GM23338 (cell line): Measurements from ENCODE around the gene CD34. TPM values are rescaled to one million over a fixed set of nuclear protein-coding genes. Genes with fewer than 3 reads are reported as not detected.

Experiments
- ATAC-seq: fragments of 200-7000 bp; cut with Tn5 transposase; 3 replicates; pipeline ENCODE4 v1.9.1; 2020
- DNase-seq: peaks from one replicate; pipeline ENCODE4 v3.0.0-alpha.2; 2015; ENCODE audit warnings: low spot score
- H2AFZ ChIP-seq: fragments of 200-600 bp; sonication (generic); 2 replicates; pipeline ENCODE4 v1.8.0; 2016; ENCODE audit warnings: antibody characterized with exemption, mild to moderate bottlenecking, moderate library complexity
- H3F3A ChIP-seq: fragments of 200-600 bp; sonication (generic); replicated peaks from 2 replicates; pipeline ENCODE4 v1.8.0; 2017; ENCODE audit warnings: antibody characterized with exemption, mixed run types, low read depth
- H3K27ac ChIP-seq: fragments of 200-600 bp; sonication (generic); 2 replicates; pipeline ENCODE4 v1.6.1; 2016; ENCODE audit warnings: low read depth
- H3K27me3 ChIP-seq: fragments of 200-600 bp; sonication (generic); 2 replicates; pipeline ENCODE4 v1.8.0; 2016; ENCODE audit warnings: mild to moderate bottlenecking, mixed run types, moderate library complexity; ENCODE audit not compliant: insufficient read depth
- H3K36me3 ChIP-seq: fragments of 200-600 bp; sonication (generic); 2 replicates; pipeline ENCODE4 v1.8.0; 2016; ENCODE audit warnings: mild to moderate bottlenecking; ENCODE audit not compliant: insufficient read depth
- H3K4me1 ChIP-seq: fragments of 200-600 bp; sonication (generic); 2 replicates; pipeline ENCODE4 v1.8.0; 2016; ENCODE audit warnings: mild to moderate bottlenecking, moderate library complexity; ENCODE audit not compliant: insufficient read depth
- H3K4me2 ChIP-seq: fragments of 200-600 bp; sonication (generic); 2 replicates; pipeline ENCODE4 v1.7.1; 2017; ENCODE audit warnings: mixed run types
- H3K4me3 ChIP-seq: fragments of 200-600 bp; sonication (generic); 2 replicates; pipeline ENCODE4 v1.6.1; 2016; ENCODE audit warnings: mixed run types
- H3K79me2 ChIP-seq: fragments of 200-600 bp; sonication (generic); replicated peaks from 2 replicates; pipeline ENCODE4 v1.8.0; 2017; ENCODE audit warnings: mild to moderate bottlenecking; ENCODE audit not compliant: insufficient read depth
- H3K9me2 ChIP-seq: fragments of 200-600 bp; sonication (generic); 2 replicates; pipeline ENCODE4 v1.8.0; 2017; ENCODE audit not compliant: insufficient read depth
- H4K20me1 ChIP-seq: fragments of 200-600 bp; sonication (generic); replicated peaks from 2 replicates; pipeline ENCODE4 v1.8.0; 2017; ENCODE audit warnings: mild to moderate bottlenecking; ENCODE audit not compliant: insufficient read depth
- H3K27ac Mint-ChIP-seq: 2 replicates; pipeline ENCODE4 v1.8.0; 2020; ENCODE audit warnings: inconsistent platforms, mild to moderate bottlenecking, moderate library complexity, mixed read lengths
- H3K27me3 Mint-ChIP-seq: 3 replicates; pipeline ENCODE4 v1.8.0; 2022; ENCODE audit warnings: low read depth, mild to moderate bottlenecking, moderate library complexity, mixed read lengths, inconsistent platforms; ENCODE audit not compliant: insufficient read depth, poor library complexity
- H3K36me3 Mint-ChIP-seq: 3 replicates; pipeline ENCODE4 v1.8.0; 2021; ENCODE audit warnings: low read depth, mild to moderate bottlenecking, inconsistent platforms, moderate library complexity, mixed read lengths
- H3K4me1 Mint-ChIP-seq: 3 replicates; pipeline ENCODE4 v1.8.0; 2020; ENCODE audit warnings: mild to moderate bottlenecking, inconsistent platforms, mixed read lengths
- H3K4me3 Mint-ChIP-seq: 3 replicates; pipeline ENCODE4 v1.8.0; 2021; ENCODE audit warnings: moderate library complexity, mild to moderate bottlenecking, inconsistent platforms, mixed read lengths
- H3K9me3 Mint-ChIP-seq: 3 replicates; pipeline ENCODE4 v1.8.0; 2020; ENCODE audit warnings: moderate library complexity, mild to moderate bottlenecking, inconsistent platforms, mixed read lengths
- CREB1 ChIP-seq: fragments of 250-450 bp; sonication (Bioruptor Pico); IDR thresholded peaks from 2 replicates; pipeline ENCODE4 v1.5.0; 2020; ENCODE audit warnings: low read depth, mild to moderate bottlenecking, moderate library complexity
- EZH2phosphoT487 ChIP-seq: fragments of 200-600 bp; sonication (generic); IDR thresholded peaks from one replicate; pipeline ENCODE4 v1.8.1; 2018; ENCODE audit warnings: antibody characterized with exemption; ENCODE audit not compliant: unreplicated experiment
- JUNB ChIP-seq: IDR thresholded peaks from one replicate; pipeline ENCODE4 v1.6.1; 2016; ENCODE audit warnings: antibody characterized with exemption; ENCODE audit not compliant: unreplicated experiment
- POLR2AphosphoS5 ChIP-seq: IDR thresholded peaks from 2 replicates; pipeline ENCODE4 v1.6.1; 2016; ENCODE audit warnings: antibody characterized with exemption, low read depth
- STAT1 ChIP-seq: IDR thresholded peaks from one replicate; pipeline ENCODE4 v1.6.1; 2016; ENCODE audit warnings: antibody characterized with exemption; ENCODE audit not compliant: unreplicated experiment
- ZNF114 ChIP-seq: fragments of 250-450 bp; sonication (Bioruptor Pico); IDR thresholded peaks from 2 replicates; pipeline ENCODE4 v1.5.0; 2020; ENCODE audit warnings: mild to moderate bottlenecking, moderate library complexity
- polyA plus RNA-seq: library from polyadenylated mRNA; unstranded; fragments of >200 nt; fragmentation: Nextera tagmentation; extraction: Ambion mirVana; gene quantifications from 2 replicates; pipeline ENCODE4 v1.2.1, GENCODE V29; 2016
- total RNA-seq: library from RNA; depleted of rRNA; stranded (reverse); fragments of >200 nt; shearing (Covaris generic); gene quantifications from 2 replicates; pipeline ENCODE4 v1.2.3, GENCODE V29; 2014
- TF ChIP-seq, protein P1 (sequence below): IDR thresholded peaks from one replicate; pipeline ENCODE4 v1.6.1; 2018; ENCODE audit warnings: antibody characterized with exemption; ENCODE audit not compliant: unreplicated experiment
- TF ChIP-seq, protein P2 (sequence below), 2 experiments: fragments of 200-600 bp in 1 of 2; sonication (generic) in 1 of 2; conservative IDR thresholded peaks; 2 replicates each; pipeline versions ENCODE4 v1.5.1 to v1.6.1; 2016 to 2017; ENCODE audit warnings: antibody characterized with exemption in 2 of 2, low read depth in 2 of 2, mild to moderate bottlenecking in 2 of 2, moderate library complexity in 1 of 2

Gene CD34
- total and polyA plus RNA-seq, 2 experiments from 2014 or later = 0.07 to 0.18 TPM

DNA sequence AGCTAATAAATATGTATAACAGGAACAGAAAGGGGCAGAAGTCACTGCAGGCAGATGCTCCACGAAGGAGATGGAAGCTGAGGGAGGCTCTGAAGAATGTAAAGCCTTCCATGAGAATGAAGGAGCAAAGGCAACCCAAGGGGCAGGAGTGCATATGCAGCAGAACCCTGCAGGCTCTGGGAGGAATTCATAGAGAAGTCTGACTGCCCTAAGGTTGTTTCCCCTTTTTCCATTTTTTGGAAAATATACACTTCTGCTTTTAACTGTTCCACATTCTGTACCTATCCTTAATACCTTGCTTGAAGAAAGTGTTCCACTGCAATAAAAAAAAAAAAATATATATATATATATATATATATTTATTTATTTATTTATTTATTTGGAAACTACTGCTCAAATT lies 69.6 kb downstream of the CD34 start:
- no peaks in the 10 kb centered on the region for H3K79me2 ChIP-seq
- TF ChIP-seq, protein P1, sequence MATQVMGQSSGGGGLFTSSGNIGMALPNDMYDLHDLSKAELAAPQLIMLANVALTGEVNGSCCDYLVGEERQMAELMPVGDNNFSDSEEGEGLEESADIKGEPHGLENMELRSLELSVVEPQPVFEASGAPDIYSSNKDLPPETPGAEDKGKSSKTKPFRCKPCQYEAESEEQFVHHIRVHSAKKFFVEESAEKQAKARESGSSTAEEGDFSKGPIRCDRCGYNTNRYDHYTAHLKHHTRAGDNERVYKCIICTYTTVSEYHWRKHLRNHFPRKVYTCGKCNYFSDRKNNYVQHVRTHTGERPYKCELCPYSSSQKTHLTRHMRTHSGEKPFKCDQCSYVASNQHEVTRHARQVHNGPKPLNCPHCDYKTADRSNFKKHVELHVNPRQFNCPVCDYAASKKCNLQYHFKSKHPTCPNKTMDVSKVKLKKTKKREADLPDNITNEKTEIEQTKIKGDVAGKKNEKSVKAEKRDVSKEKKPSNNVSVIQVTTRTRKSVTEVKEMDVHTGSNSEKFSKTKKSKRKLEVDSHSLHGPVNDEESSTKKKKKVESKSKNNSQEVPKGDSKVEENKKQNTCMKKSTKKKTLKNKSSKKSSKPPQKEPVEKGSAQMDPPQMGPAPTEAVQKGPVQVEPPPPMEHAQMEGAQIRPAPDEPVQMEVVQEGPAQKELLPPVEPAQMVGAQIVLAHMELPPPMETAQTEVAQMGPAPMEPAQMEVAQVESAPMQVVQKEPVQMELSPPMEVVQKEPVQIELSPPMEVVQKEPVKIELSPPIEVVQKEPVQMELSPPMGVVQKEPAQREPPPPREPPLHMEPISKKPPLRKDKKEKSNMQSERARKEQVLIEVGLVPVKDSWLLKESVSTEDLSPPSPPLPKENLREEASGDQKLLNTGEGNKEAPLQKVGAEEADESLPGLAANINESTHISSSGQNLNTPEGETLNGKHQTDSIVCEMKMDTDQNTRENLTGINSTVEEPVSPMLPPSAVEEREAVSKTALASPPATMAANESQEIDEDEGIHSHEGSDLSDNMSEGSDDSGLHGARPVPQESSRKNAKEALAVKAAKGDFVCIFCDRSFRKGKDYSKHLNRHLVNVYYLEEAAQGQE = no peak
- TF ChIP-seq ZNF114 (CRISPR knock-in tag) (no peak), EZH2phosphoT487 (no peak), CREB1 (CRISPR knock-in tag) (no peak), JUNB (no peak), STAT1 (no peak), POLR2AphosphoS5 (no peak)
- no peak overlapping the region for H3K27ac ChIP-seq
- H3K4me1 Mint-ChIP-seq = peaks cover 7% of the 10 kb centered on the region; the same call in 2 of the 3 replicates
- no peaks in the 10 kb centered on the region for H4K20me1 ChIP-seq
- no peak overlapping the region for H3K4me3 Mint-ChIP-seq
- H3K9me2 ChIP-seq = no peaks in the 10 kb centered on the region
- H3K27me3 Mint-ChIP-seq = peaks cover 2% of the 10 kb centered on the region
- DNase-seq = peak; percentile 29
- H3K4me1 ChIP-seq = no peaks in the 10 kb centered on the region
- no peak overlapping the region for H3K27ac Mint-ChIP-seq
- no peaks in the 10 kb centered on the region for H3F3A ChIP-seq
- no peak overlapping the region for H3K4me3 ChIP-seq
- no peak overlapping the region for H2AFZ ChIP-seq
- no peaks in the 10 kb centered on the region for H3K36me3 ChIP-seq
- no peak overlapping the region for H3K4me2 ChIP-seq
- ATAC-seq = no peak; the same call in 2 of the 3 replicates
- H3K9me3 Mint-ChIP-seq = no peaks in the 10 kb centered on the region
- no peaks in the 10 kb centered on the region for H3K27me3 ChIP-seq
- no peaks in the 10 kb centered on the region for H3K36me3 Mint-ChIP-seq

DNA sequence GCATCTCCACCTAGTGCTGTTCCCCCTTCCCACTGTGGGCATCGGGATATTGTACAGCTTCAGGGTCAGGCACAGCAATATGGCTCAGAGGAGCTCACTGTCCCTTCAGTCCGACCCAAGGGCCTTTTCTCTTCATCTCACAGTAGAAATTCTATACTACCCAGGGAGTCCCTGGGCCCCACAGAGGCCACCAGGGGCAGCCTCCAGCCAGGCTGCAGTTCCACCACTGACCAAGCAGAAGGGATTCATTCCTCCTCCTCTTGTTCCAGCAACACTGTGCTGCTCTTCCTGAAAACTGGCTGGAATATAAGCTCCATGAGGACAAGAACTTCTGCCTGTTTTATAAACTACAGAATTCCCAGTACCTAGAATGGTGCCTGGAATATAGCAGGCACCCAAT lies 70.5 kb downstream of the CD34 start:
- no peaks in the 10 kb centered on the region for H3K4me1 ChIP-seq
- ATAC-seq (peak; percentile 67), DNase-seq (peak; percentile 25)
- H3K4me3 ChIP-seq = no peak overlapping the region
- no peaks in the 10 kb centered on the region for H3K36me3 ChIP-seq
- H2AFZ ChIP-seq = no peak overlapping the region
- Mint-ChIP-seq H3K27ac (no peak overlapping the region), H3K36me3 (no peaks in the 10 kb centered on the region), H3K4me3 (no peak overlapping the region), H3K27me3 (peaks cover 2% of the 10 kb centered on the region), H3K4me1 (peaks cover 7% of the 10 kb centered on the region; the same call in 2 of the 3 replicates), H3K9me3 (no peaks in the 10 kb centered on the region)
- H3K4me2 ChIP-seq = no peak overlapping the region
- no peaks in the 10 kb centered on the region for H4K20me1 ChIP-seq
- no peaks in the 10 kb centered on the region for H3F3A ChIP-seq
- no peaks in the 10 kb centered on the region for H3K27me3 ChIP-seq
- H3K79me2 ChIP-seq = no peaks in the 10 kb centered on the region
- H3K9me2 ChIP-seq = 0 out of 2 replicates have a peak, but pooled peaks cover 6% of the 10 kb centered on the region
- TF ChIP-seq, protein P2, sequence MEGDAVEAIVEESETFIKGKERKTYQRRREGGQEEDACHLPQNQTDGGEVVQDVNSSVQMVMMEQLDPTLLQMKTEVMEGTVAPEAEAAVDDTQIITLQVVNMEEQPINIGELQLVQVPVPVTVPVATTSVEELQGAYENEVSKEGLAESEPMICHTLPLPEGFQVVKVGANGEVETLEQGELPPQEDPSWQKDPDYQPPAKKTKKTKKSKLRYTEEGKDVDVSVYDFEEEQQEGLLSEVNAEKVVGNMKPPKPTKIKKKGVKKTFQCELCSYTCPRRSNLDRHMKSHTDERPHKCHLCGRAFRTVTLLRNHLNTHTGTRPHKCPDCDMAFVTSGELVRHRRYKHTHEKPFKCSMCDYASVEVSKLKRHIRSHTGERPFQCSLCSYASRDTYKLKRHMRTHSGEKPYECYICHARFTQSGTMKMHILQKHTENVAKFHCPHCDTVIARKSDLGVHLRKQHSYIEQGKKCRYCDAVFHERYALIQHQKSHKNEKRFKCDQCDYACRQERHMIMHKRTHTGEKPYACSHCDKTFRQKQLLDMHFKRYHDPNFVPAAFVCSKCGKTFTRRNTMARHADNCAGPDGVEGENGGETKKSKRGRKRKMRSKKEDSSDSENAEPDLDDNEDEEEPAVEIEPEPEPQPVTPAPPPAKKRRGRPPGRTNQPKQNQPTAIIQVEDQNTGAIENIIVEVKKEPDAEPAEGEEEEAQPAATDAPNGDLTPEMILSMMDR (conservative IDR thresholded peaks at IDR 0.05; ENCODE audit: low read depth in 2 of 2) = peak; percentile 17 to 18; a peak in 1 of 4 replicates
- TF ChIP-seq CREB1 (CRISPR knock-in tag) = no peak
- H3K27ac ChIP-seq = no peak overlapping the region
